ENCODE data around the gene CMSS1. TPM values are rescaled to one million over a fixed set of nuclear protein-coding genes. Genes with fewer than 3 reads are reported as not detected.
A peak's percentile ranks its signal among the peaks of the same experiment; 100 is the strongest.

The CMSS1 gene
- total RNA-seq, 1 donor: 8.6 TPM

- TF ChIP-seq CTCF (IDR thresholded peaks at IDR 0.05; ENCODE audit: insufficient read depth, low read depth, low read length): no peak
- H3K4me3 ChIP-seq (ENCODE audit: low read depth, low read length): no peak overlapping the region
- no peak for DNase-seq (ENCODE audit: low read depth)
These were observed 45.9 kb downstream of the CMSS1 start for GRCh38 chr3:99863588-99863987.

GRCh38 chr3:99864289-99864688 is 46.6 kb downstream of the CMSS1 start:
- TF ChIP-seq CTCF (IDR thresholded peaks at IDR 0.05; ENCODE audit: insufficient read depth, low read depth, low read length): no peak
- no peak for DNase-seq (ENCODE audit: low read depth)
- H3K4me3 ChIP-seq (ENCODE audit: low read depth, low read length): no peak overlapping the region

DNA sequence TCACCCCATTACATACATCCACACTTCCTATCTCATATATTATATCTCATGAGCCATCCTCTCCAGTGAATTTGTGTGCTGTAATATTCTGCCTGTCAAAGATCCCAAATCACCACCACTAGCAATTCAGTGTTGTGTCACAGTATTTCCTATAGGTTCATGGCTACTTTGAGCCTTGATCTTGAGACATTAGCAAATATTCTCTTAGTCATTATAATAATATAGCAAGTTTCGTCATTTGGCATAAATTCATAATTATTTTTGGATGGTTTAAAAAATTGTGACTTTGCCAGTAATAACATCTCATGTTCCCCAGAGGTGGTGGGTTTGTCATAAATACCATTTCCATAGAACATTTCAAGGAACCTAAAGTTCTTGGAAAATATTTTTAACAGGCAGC is 47.7 kb downstream of the CMSS1 start:
- H3K4me3 ChIP-seq (ENCODE audit: low read depth, low read length): no peak overlapping the region
- DNase-seq (ENCODE audit: low read depth): no peak
- TF ChIP-seq CTCF (IDR thresholded peaks at IDR 0.05; ENCODE audit: insufficient read depth, low read depth, low read length): no peak

- no peak for TF ChIP-seq CTCF (IDR thresholded peaks at IDR 0.05; ENCODE audit: insufficient read depth, low read depth, low read length)
- H3K4me3 ChIP-seq (ENCODE audit: low read depth, low read length): no peak overlapping the region
- DNase-seq (ENCODE audit: low read depth): peak; percentile 79
These were observed 48.6 kb downstream of the CMSS1 start for GRCh38 chr3:99866261-99866761.

DNA sequence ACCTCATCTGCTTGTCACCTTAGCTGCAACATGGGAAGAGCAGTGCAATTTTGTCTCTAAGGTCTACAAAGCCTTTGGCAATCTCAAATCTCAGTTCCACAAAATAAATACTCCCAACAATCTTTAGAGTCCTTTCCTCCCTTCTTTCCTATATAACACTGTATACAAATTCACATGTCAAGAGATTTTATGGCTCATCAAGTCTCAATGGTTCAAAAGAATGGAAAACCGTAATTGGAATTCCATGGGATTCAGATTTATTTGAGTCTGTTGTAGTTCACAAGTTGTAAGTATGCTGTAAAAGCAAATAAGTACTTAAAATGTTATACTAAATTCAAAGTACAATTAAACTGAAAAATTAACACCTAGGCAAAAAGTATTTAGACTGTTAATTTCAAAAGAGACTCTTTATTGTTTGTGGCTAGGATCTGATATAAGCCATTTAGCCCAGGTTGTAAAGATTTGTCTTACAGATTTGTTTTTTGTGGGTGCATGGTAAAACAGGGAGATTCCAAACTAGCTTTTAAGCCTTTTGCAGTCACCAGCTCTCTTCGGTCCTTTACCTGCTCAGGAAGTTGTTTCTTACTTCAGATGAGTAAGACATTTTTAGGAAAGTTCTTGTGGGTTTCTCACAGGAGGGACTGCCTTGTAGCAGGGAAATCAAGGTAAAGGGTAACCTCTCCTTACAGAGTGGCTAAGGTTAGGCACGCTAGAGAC is 50.1 kb downstream of the CMSS1 start:
- no peak overlapping the region for H3K4me3 ChIP-seq (ENCODE audit: low read depth, low read length)
- DNase-seq (ENCODE audit: low read depth): no peak
- TF ChIP-seq CTCF (IDR thresholded peaks at IDR 0.05; ENCODE audit: insufficient read depth, low read depth, low read length): no peak

DNA sequence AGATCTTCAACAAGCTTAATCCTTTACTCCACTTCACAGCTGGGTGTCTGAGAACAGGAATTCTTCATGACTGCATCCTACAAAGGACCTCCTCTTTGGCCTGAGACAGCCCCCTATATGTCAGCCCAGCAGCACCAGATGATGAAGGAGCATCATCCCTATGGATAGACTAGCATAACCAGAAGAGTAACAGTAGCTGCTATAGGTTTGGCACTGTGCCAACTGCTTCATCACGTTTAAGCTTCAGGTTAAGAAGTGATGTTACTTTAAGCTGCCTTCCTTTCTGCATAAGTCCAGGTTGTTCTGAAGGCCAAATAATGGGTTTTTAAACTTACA is 50.6 kb downstream of the CMSS1 start:
- peak; percentile 58 for DNase-seq (ENCODE audit: low read depth)
- no peak for TF ChIP-seq CTCF (IDR thresholded peaks at IDR 0.05; ENCODE audit: insufficient read depth, low read depth, low read length)
- no peak overlapping the region for H3K4me3 ChIP-seq (ENCODE audit: low read depth, low read length)

GRCh38 chr3:99869621-99870020 is 52.0 kb downstream of the CMSS1 start:
- peak; percentile 87 for DNase-seq (ENCODE audit: low read depth)
- peak overlapping the region; percentile 5 for H3K4me3 ChIP-seq (ENCODE audit: low read depth, low read length)
- TF ChIP-seq CTCF (IDR thresholded peaks at IDR 0.05; ENCODE audit: insufficient read depth, low read depth, low read length): no peak

Data from fibroblast of villous mesenchyme (primary cell).